HG03571 (cell line): ENCODE results near the gene CCDC150.

Experiments used
- ATAC-seq: cut with Tn5 transposase; IDR thresholded peaks from one replicate; pipeline ENCODE4 v1.9.1; 2021; ENCODE audit not compliant: unreplicated experiment

Gene CCDC150

GRCh38 chr2:196758474-196759377, 119.2 kb downstream of the CCDC150 start:
- no peak for ATAC-seq

- no peak for ATAC-seq
These were observed 119.8 kb downstream of the CCDC150 start for GRCh38 chr2:196759378-196759706.

- ATAC-seq = no peak
These were observed 127.6 kb downstream of the CCDC150 start for GRCh38 chr2:196767101-196767500.
